ENCODE measurements around the gene SLC6A18. TPM values are rescaled to one million over a fixed set of nuclear protein-coding genes. Genes with fewer than 3 reads are reported as not detected.

The SLC6A18 gene
- total RNA-seq, 1 donor from 2014 or later, result not detected

- DNase-seq (ENCODE audit: low spot score, unreplicated experiment), result no peak
- peaks cover 4% of the 10 kb centered on the region for H3K4me1 Mint-ChIP-seq (ENCODE audit: low read depth)
- H3K27me3 Mint-ChIP-seq, result peaks cover 4% of the 10 kb centered on the region
- no peak overlapping the region for H3K27ac Mint-ChIP-seq
- TF ChIP-seq, protein P1, sequence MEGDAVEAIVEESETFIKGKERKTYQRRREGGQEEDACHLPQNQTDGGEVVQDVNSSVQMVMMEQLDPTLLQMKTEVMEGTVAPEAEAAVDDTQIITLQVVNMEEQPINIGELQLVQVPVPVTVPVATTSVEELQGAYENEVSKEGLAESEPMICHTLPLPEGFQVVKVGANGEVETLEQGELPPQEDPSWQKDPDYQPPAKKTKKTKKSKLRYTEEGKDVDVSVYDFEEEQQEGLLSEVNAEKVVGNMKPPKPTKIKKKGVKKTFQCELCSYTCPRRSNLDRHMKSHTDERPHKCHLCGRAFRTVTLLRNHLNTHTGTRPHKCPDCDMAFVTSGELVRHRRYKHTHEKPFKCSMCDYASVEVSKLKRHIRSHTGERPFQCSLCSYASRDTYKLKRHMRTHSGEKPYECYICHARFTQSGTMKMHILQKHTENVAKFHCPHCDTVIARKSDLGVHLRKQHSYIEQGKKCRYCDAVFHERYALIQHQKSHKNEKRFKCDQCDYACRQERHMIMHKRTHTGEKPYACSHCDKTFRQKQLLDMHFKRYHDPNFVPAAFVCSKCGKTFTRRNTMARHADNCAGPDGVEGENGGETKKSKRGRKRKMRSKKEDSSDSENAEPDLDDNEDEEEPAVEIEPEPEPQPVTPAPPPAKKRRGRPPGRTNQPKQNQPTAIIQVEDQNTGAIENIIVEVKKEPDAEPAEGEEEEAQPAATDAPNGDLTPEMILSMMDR (IDR thresholded peaks at IDR 0.05; ENCODE audit: unreplicated experiment), result no peak
- H3K4me3 Mint-ChIP-seq (ENCODE audit: low read depth), result no peak overlapping the region
- H3K9me3 Mint-ChIP-seq (ENCODE audit: low read depth), result no peaks in the 10 kb centered on the region
- no peaks in the 10 kb centered on the region for H3K36me3 Mint-ChIP-seq (ENCODE audit: insufficient read depth)
These were observed 4.6 kb downstream of the SLC6A18 start for GRCh38 chr5:1229822-1230221.

GRCh38 chr5:1230551-1230950 lies 5.4 kb downstream of the SLC6A18 start:
- Mint-ChIP-seq H3K4me3 (ENCODE audit: low read depth) (no peak overlapping the region), H3K36me3 (ENCODE audit: insufficient read depth) (no peaks in the 10 kb centered on the region), H3K9me3 (ENCODE audit: low read depth) (no peaks in the 10 kb centered on the region), H3K27ac (no peak overlapping the region), H3K4me1 (ENCODE audit: low read depth) (peaks cover 4% of the 10 kb centered on the region), H3K27me3 (peaks cover 4% of the 10 kb centered on the region)
- TF ChIP-seq, protein P1 (IDR thresholded peaks at IDR 0.05; ENCODE audit: unreplicated experiment), result no peak
- DNase-seq (ENCODE audit: low spot score, unreplicated experiment), result no peak

GRCh38 chr5:1231354-1231905 lies 6.2 kb downstream of the SLC6A18 start:
- H3K36me3 Mint-ChIP-seq (ENCODE audit: insufficient read depth), result no peaks in the 10 kb centered on the region
- H3K27me3 Mint-ChIP-seq, result peaks cover 8% of the 10 kb centered on the region
- no peak overlapping the region for H3K27ac Mint-ChIP-seq
- TF ChIP-seq, protein P1 (IDR thresholded peaks at IDR 0.05; ENCODE audit: unreplicated experiment), result no peak
- peaks cover 6% of the 10 kb centered on the region for H3K9me3 Mint-ChIP-seq (ENCODE audit: low read depth)
- DNase-seq (ENCODE audit: low spot score, unreplicated experiment), result no peak
- H3K4me3 Mint-ChIP-seq (ENCODE audit: low read depth), result no peak overlapping the region
- H3K4me1 Mint-ChIP-seq (ENCODE audit: low read depth), result peaks cover 4% of the 10 kb centered on the region

DNA sequence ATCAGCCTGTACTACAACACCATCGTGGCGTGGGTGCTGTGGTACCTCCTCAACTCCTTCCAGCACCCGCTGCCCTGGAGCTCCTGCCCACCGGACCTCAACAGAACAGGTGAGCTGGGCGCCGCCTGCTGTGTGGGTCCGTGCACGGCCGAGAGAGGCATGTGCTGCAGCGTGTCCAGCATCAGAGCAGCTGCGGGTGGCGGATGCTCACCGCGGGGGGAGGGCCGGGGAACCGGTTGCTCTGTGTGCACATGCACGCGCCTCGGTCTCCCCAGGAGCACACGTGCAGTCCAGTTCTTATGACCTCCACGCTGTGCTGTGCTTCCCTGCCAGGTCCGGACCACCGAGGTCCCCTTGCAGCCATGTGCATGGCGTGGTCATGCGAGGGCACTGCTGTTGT lies 7.6 kb downstream of the SLC6A18 start:
- TF ChIP-seq, protein P1 (IDR thresholded peaks at IDR 0.05; ENCODE audit: unreplicated experiment), result no peak
- H3K4me1 Mint-ChIP-seq (ENCODE audit: low read depth), result peaks cover 4% of the 10 kb centered on the region
- peaks cover 6% of the 10 kb centered on the region for H3K9me3 Mint-ChIP-seq (ENCODE audit: low read depth)
- no peaks in the 10 kb centered on the region for H3K36me3 Mint-ChIP-seq (ENCODE audit: insufficient read depth)
- H3K27ac Mint-ChIP-seq, result no peak overlapping the region
- peaks cover 8% of the 10 kb centered on the region for H3K27me3 Mint-ChIP-seq
- no peak for DNase-seq (ENCODE audit: low spot score, unreplicated experiment)
- H3K4me3 Mint-ChIP-seq (ENCODE audit: low read depth), result no peak overlapping the region

- Mint-ChIP-seq H3K27me3 (peaks cover 4% of the 10 kb centered on the region), H3K4me1 (ENCODE audit: low read depth) (no peaks in the 10 kb centered on the region), H3K36me3 (ENCODE audit: insufficient read depth) (no peaks in the 10 kb centered on the region), H3K27ac (no peak overlapping the region), H3K4me3 (ENCODE audit: low read depth) (no peak overlapping the region), H3K9me3 (ENCODE audit: low read depth) (peaks cover 6% of the 10 kb centered on the region)
- TF ChIP-seq, protein P1 (IDR thresholded peaks at IDR 0.05; ENCODE audit: unreplicated experiment), result no peak
- no peak for DNase-seq (ENCODE audit: low spot score, unreplicated experiment)
These were observed 10.2 kb downstream of the SLC6A18 start for GRCh38 chr5:1235379-1235778.
